Type B pancreatic cell (in vitro differentiated cells): ENCODE results near the gene BTBD9. TPM values are rescaled to one million over a fixed set of nuclear protein-coding genes. Genes with fewer than 3 reads are reported as not detected.

Experiments
- DNase-seq: peaks from one replicate; pipeline ENCODE4 v3.0.0; 2021; ENCODE audit warnings: mixed read lengths; ENCODE audit not compliant: unreplicated experiment; ENCODE audit errors: extremely low spot score
- H3K27ac Mint-ChIP-seq: 2 replicates; pipeline ENCODE4 v1.8.0; 2021; ENCODE audit warnings: mild to moderate bottlenecking, mixed read lengths
- H3K27me3 Mint-ChIP-seq: 2 replicates; pipeline ENCODE4 v1.8.0; 2021; ENCODE audit warnings: mixed read lengths
- H3K36me3 Mint-ChIP-seq: 2 replicates; pipeline ENCODE4 v1.8.0; 2021; ENCODE audit warnings: mixed read lengths
- H3K4me1 Mint-ChIP-seq: one replicate; pipeline ENCODE4 v1.8.0; 2021; ENCODE audit warnings: mixed read lengths; ENCODE audit not compliant: unreplicated experiment
- H3K4me3 Mint-ChIP-seq: 2 replicates; pipeline ENCODE4 v1.8.0; 2021; ENCODE audit warnings: mild to moderate bottlenecking, mixed read lengths
- H3K9me3 Mint-ChIP-seq: 2 replicates; pipeline ENCODE4 v1.8.0; 2021; ENCODE audit warnings: mixed read lengths
- CTCF ChIP-seq: fragments of 200-600 bp; sonication (generic); conservative IDR thresholded peaks from 2 replicates; pipeline ENCODE4 v1.5.0; 2021; ENCODE audit warnings: antibody characterized with exemption, mild to moderate bottlenecking
- total RNA-seq: library from RNA; stranded (reverse); gene quantifications from 2 replicates; pipeline ENCODE4 v1.2.1, GENCODE V29; 2021; ENCODE audit warnings: low replicate concordance

BTBD9 gene
- total RNA-seq, 1 donor from 2014 or later, result 14.9 TPM

- DNase-seq, result no peak
- no peak overlapping the region for H3K27ac Mint-ChIP-seq
- no peaks in the 10 kb centered on the region for H3K36me3 Mint-ChIP-seq
- no peaks in the 10 kb centered on the region for H3K9me3 Mint-ChIP-seq
- no peak overlapping the region for H3K4me3 Mint-ChIP-seq
- peaks cover 18% of the 10 kb centered on the region for H3K4me1 Mint-ChIP-seq
- TF ChIP-seq CTCF, result no peak
- no peaks in the 10 kb centered on the region for H3K27me3 Mint-ChIP-seq
Observed at GRCh38 chr6:38417521-38417920, 222.2 kb downstream of the BTBD9 start.

GRCh38 chr6:38415231-38416005 lies 224.3 kb downstream of the BTBD9 start:
- H3K27me3 Mint-ChIP-seq, result no peaks in the 10 kb centered on the region
- H3K36me3 Mint-ChIP-seq, result no peaks in the 10 kb centered on the region
- no peak for DNase-seq
- no peak for TF ChIP-seq CTCF
- no peak overlapping the region for H3K4me3 Mint-ChIP-seq
- H3K27ac Mint-ChIP-seq, result no peak overlapping the region
- H3K4me1 Mint-ChIP-seq, result peaks cover 18% of the 10 kb centered on the region
- H3K9me3 Mint-ChIP-seq, result no peaks in the 10 kb centered on the region

- no peak for TF ChIP-seq CTCF
- H3K9me3 Mint-ChIP-seq, result no peaks in the 10 kb centered on the region
- H3K36me3 Mint-ChIP-seq, result no peaks in the 10 kb centered on the region
- no peak overlapping the region for H3K27ac Mint-ChIP-seq
- no peak for DNase-seq
- H3K27me3 Mint-ChIP-seq, result no peaks in the 10 kb centered on the region
- no peak overlapping the region for H3K4me3 Mint-ChIP-seq
- peaks cover 18% of the 10 kb centered on the region for H3K4me1 Mint-ChIP-seq
Observed at GRCh38 chr6:38413102-38413800, 226.5 kb downstream of the BTBD9 start.

- Mint-ChIP-seq H3K27me3 (no peaks in the 10 kb centered on the region), H3K36me3 (no peaks in the 10 kb centered on the region), H3K4me3 (no peak overlapping the region), H3K9me3 (no peaks in the 10 kb centered on the region), H3K4me1 (peaks cover 11% of the 10 kb centered on the region), H3K27ac (no peak overlapping the region)
- no peak for TF ChIP-seq CTCF
- DNase-seq, result no peak
Observed at GRCh38 chr6:38407192-38407591, 232.5 kb downstream of the BTBD9 start.

- H3K4me1 Mint-ChIP-seq, result peaks cover 11% of the 10 kb centered on the region
- no peaks in the 10 kb centered on the region for H3K27me3 Mint-ChIP-seq
- H3K27ac Mint-ChIP-seq, result no peak overlapping the region
- H3K36me3 Mint-ChIP-seq, result no peaks in the 10 kb centered on the region
- H3K4me3 Mint-ChIP-seq, result no peak overlapping the region
- DNase-seq, result no peak
- TF ChIP-seq CTCF, result no peak
- H3K9me3 Mint-ChIP-seq, result no peaks in the 10 kb centered on the region
Observed at GRCh38 chr6:38406096-38406495, 233.6 kb downstream of the BTBD9 start.
